ENCODE measurements around the gene RAB22A.

DNA sequence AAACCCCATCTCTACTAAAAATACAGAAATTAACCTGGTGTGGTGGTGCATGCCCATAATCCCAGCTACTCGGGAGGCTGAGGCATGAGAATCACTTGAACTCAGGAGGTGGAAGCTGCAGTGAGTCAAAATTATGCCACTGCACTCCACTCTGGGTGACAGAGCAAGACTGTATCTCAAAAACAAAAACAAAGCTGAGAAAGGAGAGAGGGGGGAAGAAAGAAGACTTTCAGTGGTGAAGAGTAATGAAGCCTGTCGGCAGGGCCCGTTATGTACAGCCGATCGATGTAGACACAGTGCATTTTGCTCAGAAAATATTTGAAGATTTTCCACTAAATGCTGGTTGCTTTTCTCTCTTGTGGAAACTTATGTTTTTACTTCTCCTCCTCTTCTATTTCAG lies 93.3 kb downstream of the RAB22A start:
- TF ChIP-seq POLR2AphosphoS5 (IDR thresholded peaks at IDR 0.05), result no peak
- TF ChIP-seq, protein P1, sequence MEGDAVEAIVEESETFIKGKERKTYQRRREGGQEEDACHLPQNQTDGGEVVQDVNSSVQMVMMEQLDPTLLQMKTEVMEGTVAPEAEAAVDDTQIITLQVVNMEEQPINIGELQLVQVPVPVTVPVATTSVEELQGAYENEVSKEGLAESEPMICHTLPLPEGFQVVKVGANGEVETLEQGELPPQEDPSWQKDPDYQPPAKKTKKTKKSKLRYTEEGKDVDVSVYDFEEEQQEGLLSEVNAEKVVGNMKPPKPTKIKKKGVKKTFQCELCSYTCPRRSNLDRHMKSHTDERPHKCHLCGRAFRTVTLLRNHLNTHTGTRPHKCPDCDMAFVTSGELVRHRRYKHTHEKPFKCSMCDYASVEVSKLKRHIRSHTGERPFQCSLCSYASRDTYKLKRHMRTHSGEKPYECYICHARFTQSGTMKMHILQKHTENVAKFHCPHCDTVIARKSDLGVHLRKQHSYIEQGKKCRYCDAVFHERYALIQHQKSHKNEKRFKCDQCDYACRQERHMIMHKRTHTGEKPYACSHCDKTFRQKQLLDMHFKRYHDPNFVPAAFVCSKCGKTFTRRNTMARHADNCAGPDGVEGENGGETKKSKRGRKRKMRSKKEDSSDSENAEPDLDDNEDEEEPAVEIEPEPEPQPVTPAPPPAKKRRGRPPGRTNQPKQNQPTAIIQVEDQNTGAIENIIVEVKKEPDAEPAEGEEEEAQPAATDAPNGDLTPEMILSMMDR (IDR thresholded peaks at IDR 0.05), result no peak
